Upper lobe of left lung (tissue), 4 donors: Measurements from ENCODE around the gene AOAH.

Source experiments
- CTCF ChIP-seq, 6 experiments: fragments of 450-650 bp in 4 of 6; fragments of 200-600 bp in 2 of 6; sonication (generic) in 2 of 6; IDR thresholded peaks; one replicate each; pipeline ENCODE4 v1.5.1; 2016 to 2019; ENCODE audit warnings: antibody characterized with exemption in 6 of 6
- EP300 ChIP-seq, 4 donors: sonication (generic); formaldehyde crosslinking; IDR thresholded peaks; one replicate each; pipeline ENCODE4 v1.5.1; 2017; ENCODE audit warnings: antibody characterized with exemption in 4 of 4, control low read depth in 2 of 4
- POLR2A ChIP-seq, 4 donors: fragments of 450-650 bp; IDR thresholded peaks; one replicate each; pipeline ENCODE4 v1.5.1; 2016 to 2017; ENCODE audit warnings: antibody characterized with exemption in 4 of 4, mild to moderate bottlenecking in 2 of 4
- POLR2AphosphoS5 ChIP-seq, 2 donors: sonication (generic); formaldehyde crosslinking; IDR thresholded peaks; one replicate each; pipeline ENCODE4 v1.5.1; 2017; ENCODE audit warnings: antibody characterized with exemption in 2 of 2

GRCh38 chr7:36600314-36600682 is 124.0 kb downstream of the AOAH start:
- TF ChIP-seq CTCF (IDR thresholded peaks at IDR 0.05) (no peak), POLR2A (IDR thresholded peaks at IDR 0.05) (no peak), EP300 (IDR thresholded peaks at IDR 0.05) (no peak), POLR2AphosphoS5 (IDR thresholded peaks at IDR 0.05) (peak in 1 of 2 donors; percentile 30)
